Measurements from ENCODE around the gene DIS3L2. TPM values are rescaled to one million over a fixed set of nuclear protein-coding genes. Genes with fewer than 3 reads are reported as not detected.
"Not testable (repeated sequence)": the region's sequence is repeated elsewhere in the genome, so short reads cannot be mapped to it uniquely, and the experiment has no call there.

The DIS3L2 gene
- total RNA-seq, 1 donor from 2014 or later, result 25.2 TPM

- DNase-seq (ENCODE audit: low read depth), result no peak
- H3K4me3 ChIP-seq (ENCODE audit: low read depth, low read length), result no peak overlapping the region
- no peaks in the 10 kb centered on the region for H3K27me3 ChIP-seq (ENCODE audit: control insufficient read depth, insufficient read depth, low read length)
- H3K36me3 ChIP-seq (ENCODE audit: control insufficient read depth, insufficient read depth, low read length), result peaks cover under 1% of the 10 kb centered on the region
- TF ChIP-seq, protein P1, sequence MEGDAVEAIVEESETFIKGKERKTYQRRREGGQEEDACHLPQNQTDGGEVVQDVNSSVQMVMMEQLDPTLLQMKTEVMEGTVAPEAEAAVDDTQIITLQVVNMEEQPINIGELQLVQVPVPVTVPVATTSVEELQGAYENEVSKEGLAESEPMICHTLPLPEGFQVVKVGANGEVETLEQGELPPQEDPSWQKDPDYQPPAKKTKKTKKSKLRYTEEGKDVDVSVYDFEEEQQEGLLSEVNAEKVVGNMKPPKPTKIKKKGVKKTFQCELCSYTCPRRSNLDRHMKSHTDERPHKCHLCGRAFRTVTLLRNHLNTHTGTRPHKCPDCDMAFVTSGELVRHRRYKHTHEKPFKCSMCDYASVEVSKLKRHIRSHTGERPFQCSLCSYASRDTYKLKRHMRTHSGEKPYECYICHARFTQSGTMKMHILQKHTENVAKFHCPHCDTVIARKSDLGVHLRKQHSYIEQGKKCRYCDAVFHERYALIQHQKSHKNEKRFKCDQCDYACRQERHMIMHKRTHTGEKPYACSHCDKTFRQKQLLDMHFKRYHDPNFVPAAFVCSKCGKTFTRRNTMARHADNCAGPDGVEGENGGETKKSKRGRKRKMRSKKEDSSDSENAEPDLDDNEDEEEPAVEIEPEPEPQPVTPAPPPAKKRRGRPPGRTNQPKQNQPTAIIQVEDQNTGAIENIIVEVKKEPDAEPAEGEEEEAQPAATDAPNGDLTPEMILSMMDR (IDR thresholded peaks at IDR 0.05; ENCODE audit: insufficient read depth, low read length, poor library complexity, severe bottlenecking), result no peak
Observed at GRCh38 chr2:232102380-232102779, 140.9 kb downstream of the DIS3L2 start.

DNA sequence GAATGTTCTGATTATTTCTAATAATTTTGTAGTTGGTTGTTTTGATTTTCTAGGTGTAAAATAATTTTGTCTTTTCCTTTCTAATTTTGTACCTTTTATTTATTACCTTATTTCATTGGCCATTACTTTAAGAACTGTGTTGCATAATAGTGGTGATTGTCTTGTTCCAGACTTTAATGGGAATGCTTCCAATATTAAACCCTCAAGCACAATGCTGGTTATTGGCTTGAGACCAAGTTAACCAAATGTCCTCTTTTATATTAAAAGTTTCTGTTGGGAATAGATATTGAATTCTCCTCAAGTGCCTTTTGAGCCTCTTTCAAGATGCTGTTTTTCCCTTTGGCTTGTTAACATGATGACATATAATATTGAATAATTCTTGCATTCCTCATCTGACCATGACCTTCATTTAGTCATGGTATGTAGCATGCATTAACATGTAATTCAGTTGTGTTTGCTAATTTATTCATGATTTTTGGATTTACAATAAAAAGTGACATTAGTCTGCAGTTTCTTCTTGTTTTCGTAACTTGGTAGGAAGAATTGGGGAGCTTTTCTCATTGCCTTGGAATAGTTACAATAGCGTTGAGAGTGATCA lies 141.7 kb downstream of the DIS3L2 start:
- H3K36me3 ChIP-seq (ENCODE audit: control insufficient read depth, insufficient read depth, low read length), result no peaks in the 10 kb centered on the region
- H3K4me3 ChIP-seq (ENCODE audit: low read depth, low read length), result no peak overlapping the region
- TF ChIP-seq, protein P1 (IDR thresholded peaks at IDR 0.05; ENCODE audit: insufficient read depth, low read length, poor library complexity, severe bottlenecking), result no peak
- no peaks in the 10 kb centered on the region for H3K27me3 ChIP-seq (ENCODE audit: control insufficient read depth, insufficient read depth, low read length)
- no peak for DNase-seq (ENCODE audit: low read depth)

DNA sequence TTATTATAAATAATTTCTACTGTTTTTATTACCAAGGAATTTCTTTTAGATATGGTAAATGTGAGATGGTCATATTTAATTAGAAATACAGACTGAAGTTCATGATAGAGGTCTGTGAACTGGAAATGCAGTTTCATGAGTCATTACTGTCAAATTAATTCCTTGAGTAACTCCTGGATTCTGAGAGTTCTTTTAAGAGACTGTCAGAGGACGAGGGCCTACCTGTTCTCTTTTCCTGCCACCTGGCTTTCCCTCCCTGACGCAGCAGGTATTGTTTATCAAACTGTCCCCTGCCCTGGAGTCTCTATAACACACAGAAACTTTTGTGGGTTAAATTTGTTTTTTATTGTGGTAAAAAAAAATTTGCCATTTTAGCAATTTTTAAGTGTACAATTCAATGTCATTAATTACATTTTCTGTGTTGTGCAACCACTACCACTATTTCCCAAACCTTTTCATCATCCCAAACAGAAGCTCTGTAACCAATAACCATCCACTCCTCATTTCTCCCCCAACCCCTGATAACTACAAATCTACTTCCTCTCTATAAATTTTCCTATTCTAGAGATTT lies 142.6 kb downstream of the DIS3L2 start:
- TF ChIP-seq, protein P1 (IDR thresholded peaks at IDR 0.05; ENCODE audit: insufficient read depth, low read length, poor library complexity, severe bottlenecking), result no peak
- Histone ChIP-seq H3K36me3 (ENCODE audit: control insufficient read depth, insufficient read depth, low read length) (no peaks in the 10 kb centered on the region), H3K27me3 (ENCODE audit: control insufficient read depth, insufficient read depth, low read length) (no peaks in the 10 kb centered on the region), H3K4me3 (ENCODE audit: low read depth, low read length) (no peak overlapping the region)
- no peak for DNase-seq (ENCODE audit: low read depth)

GRCh38 chr2:232111551-232111950 lies 150.0 kb downstream of the DIS3L2 start:
- Histone ChIP-seq H3K36me3 (ENCODE audit: control insufficient read depth, insufficient read depth, low read length) (no peaks in the 10 kb centered on the region), H3K27me3 (ENCODE audit: control insufficient read depth, insufficient read depth, low read length) (no peaks in the 10 kb centered on the region), H3K4me3 (ENCODE audit: low read depth, low read length) (no peak overlapping the region)
- TF ChIP-seq, protein P1 (IDR thresholded peaks at IDR 0.05; ENCODE audit: insufficient read depth, low read length, poor library complexity, severe bottlenecking), result no peak
- no peak for DNase-seq (ENCODE audit: low read depth)

DNA sequence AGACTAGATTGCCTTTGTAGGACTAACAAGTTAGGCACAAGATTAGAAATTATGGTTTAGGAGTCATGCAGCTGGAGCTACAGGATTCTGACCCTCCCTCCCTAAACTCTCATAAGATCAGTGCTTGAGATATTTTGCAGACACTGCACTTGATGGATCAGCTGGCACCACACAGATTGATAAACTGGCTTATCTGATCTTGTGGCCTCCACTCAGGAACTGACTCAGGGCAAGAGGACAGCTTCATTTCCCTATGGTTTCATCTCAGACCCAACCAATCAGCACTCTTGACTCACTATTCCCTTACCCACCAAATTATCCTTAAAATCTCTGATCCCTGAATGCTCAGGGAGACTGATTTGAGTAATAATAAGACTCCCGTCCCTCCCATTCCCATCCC lies 152.3 kb downstream of the DIS3L2 start:
- DNase-seq (ENCODE audit: low read depth), result no peak
- no peaks in the 10 kb centered on the region for H3K27me3 ChIP-seq (ENCODE audit: control insufficient read depth, insufficient read depth, low read length)
- H3K36me3 ChIP-seq (ENCODE audit: control insufficient read depth, insufficient read depth, low read length), result no peaks in the 10 kb centered on the region
- TF ChIP-seq, protein P1 (IDR thresholded peaks at IDR 0.05; ENCODE audit: insufficient read depth, low read length, poor library complexity, severe bottlenecking), result no peak
- H3K4me3 ChIP-seq (ENCODE audit: low read depth, low read length), result no peak overlapping the region

DNA sequence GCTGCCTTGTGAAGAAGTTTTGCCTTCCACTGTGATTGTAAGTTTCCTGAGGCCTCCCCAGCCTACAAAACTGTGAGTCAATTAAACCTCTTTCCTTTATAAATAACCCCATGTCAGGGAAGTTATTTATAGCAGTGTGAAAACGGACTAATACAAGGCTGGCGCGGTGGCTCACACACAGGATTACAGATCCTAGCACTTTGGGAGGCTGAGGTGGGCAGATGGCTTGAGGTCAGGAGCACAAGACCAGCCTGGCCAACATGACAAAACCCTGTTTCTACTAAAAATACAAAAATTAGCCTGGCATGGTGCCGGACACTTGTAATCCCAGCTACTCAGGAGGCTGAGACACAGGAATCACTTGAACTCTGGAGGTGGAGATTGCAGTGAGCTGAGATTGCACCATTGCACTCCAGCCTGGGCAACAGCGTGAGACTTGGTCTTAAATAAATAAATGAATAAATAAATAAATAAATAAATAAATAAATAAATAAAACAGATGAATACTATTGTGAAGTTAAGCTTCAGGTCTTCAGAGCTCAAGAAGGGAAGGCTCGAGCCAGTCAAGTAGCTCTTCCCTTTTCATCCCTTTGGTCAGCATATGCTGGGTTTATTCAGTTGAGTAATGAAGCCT lies 154.3 kb downstream of the DIS3L2 start:
- not testable (repeated sequence) for DNase-seq (ENCODE audit: low read depth); H3K4me3 ChIP-seq (ENCODE audit: low read depth, low read length)

More for the DNA sequence above, 154.3 kb downstream of the DIS3L2 start:
- H3K36me3 ChIP-seq (ENCODE audit: control insufficient read depth, insufficient read depth, low read length); H3K27me3 ChIP-seq (ENCODE audit: control insufficient read depth, insufficient read depth, low read length): not testable (repeated sequence)

All from kidney epithelial cell (primary cell).